PFSK-1 (cell line): Measurements from ENCODE around the gene MRPS2.

Experiments
- FOXP2 ChIP-seq: optimal IDR thresholded peaks from 2 replicates; pipeline ENCODE3; 2011; ENCODE audit warnings: borderline replicate concordance, control low read depth, inconsistent platforms; ENCODE audit not compliant: insufficient read depth; ENCODE audit errors: extremely low read length, extremely low read depth
- POLR2AphosphoS5 ChIP-seq: IDR thresholded peaks from 2 replicates; pipeline ENCODE4 v1.6.1; 2012; ENCODE audit warnings: low read depth, mild to moderate bottlenecking, control low read depth, low read length, moderate library complexity
- REST ChIP-seq, 2 experiments: IDR thresholded peaks; 2 replicates each; pipeline versions ENCODE4 v1.6.1 to v1.8.0; 2011 to 2012; ENCODE audit warnings: low read depth in 2 of 2, low read length in 2 of 2, control low read depth in 1 of 2, inconsistent platforms in 1 of 2, mild to moderate bottlenecking in 1 of 2, moderate library complexity in 1 of 2; ENCODE audit not compliant: insufficient read depth in 1 of 2
- SIN3A ChIP-seq: IDR thresholded peaks from 2 replicates; pipeline ENCODE4 v1.6.1; 2012; ENCODE audit warnings: mild to moderate bottlenecking, low read length, moderate library complexity, borderline replicate concordance; ENCODE audit not compliant: insufficient read depth
- TAF1 ChIP-seq: IDR thresholded peaks from 2 replicates; pipeline ENCODE4 v1.6.1; 2012; ENCODE audit warnings: low read length, control low read depth, borderline replicate concordance; ENCODE audit not compliant: insufficient read depth

MRPS2 gene

GRCh38 chr9:135485385-135485784 is 15.1 kb upstream of the MRPS2 start:
- TF ChIP-seq SIN3A (no peak), POLR2AphosphoS5 (no peak), REST (IDR thresholded peaks at IDR 0.05; ENCODE audit: insufficient read depth in 1 of 2, low read depth in 2 of 2, low read length in 2 of 2) (no peak), FOXP2 (no peak), TAF1 (no peak)

GRCh38 chr9:135485832-135486231 is 14.7 kb upstream of the MRPS2 start:
- no peak for TF ChIP-seq POLR2AphosphoS5
- TF ChIP-seq TAF1, result no peak
- no peak for TF ChIP-seq REST (IDR thresholded peaks at IDR 0.05; ENCODE audit: insufficient read depth in 1 of 2, low read depth in 2 of 2, low read length in 2 of 2)
- no peak for TF ChIP-seq SIN3A
- no peak for TF ChIP-seq FOXP2

GRCh38 chr9:135486267-135487065 is 14.0 kb upstream of the MRPS2 start:
- TF ChIP-seq SIN3A, result no peak
- no peak for TF ChIP-seq POLR2AphosphoS5
- TF ChIP-seq FOXP2, result no peak
- TF ChIP-seq TAF1, result no peak
- no peak for TF ChIP-seq REST (IDR thresholded peaks at IDR 0.05; ENCODE audit: insufficient read depth in 1 of 2, low read depth in 2 of 2, low read length in 2 of 2)

GRCh38 chr9:135487281-135488012 is 13.0 kb upstream of the MRPS2 start:
- TF ChIP-seq SIN3A, result no peak
- TF ChIP-seq FOXP2, result no peak
- TF ChIP-seq TAF1, result no peak
- TF ChIP-seq POLR2AphosphoS5, result no peak
- no peak for TF ChIP-seq REST (IDR thresholded peaks at IDR 0.05; ENCODE audit: insufficient read depth in 1 of 2, low read depth in 2 of 2, low read length in 2 of 2)
